ENCODE data around the gene PKN1.
"Not testable (repeated sequence)": the region's sequence is repeated elsewhere in the genome, so short reads cannot be mapped to it uniquely, and the experiment has no call there.

The PKN1 gene

GRCh38 chr19:14432791-14433553, at the start of gene PKN1:
Gene PKN1, plus strand, starts transcription at chr19:14433306. Its CDS starts 216 bp downstream, at chr19:14433522.
- DNase-seq, result peak; percentile 37

DNA sequence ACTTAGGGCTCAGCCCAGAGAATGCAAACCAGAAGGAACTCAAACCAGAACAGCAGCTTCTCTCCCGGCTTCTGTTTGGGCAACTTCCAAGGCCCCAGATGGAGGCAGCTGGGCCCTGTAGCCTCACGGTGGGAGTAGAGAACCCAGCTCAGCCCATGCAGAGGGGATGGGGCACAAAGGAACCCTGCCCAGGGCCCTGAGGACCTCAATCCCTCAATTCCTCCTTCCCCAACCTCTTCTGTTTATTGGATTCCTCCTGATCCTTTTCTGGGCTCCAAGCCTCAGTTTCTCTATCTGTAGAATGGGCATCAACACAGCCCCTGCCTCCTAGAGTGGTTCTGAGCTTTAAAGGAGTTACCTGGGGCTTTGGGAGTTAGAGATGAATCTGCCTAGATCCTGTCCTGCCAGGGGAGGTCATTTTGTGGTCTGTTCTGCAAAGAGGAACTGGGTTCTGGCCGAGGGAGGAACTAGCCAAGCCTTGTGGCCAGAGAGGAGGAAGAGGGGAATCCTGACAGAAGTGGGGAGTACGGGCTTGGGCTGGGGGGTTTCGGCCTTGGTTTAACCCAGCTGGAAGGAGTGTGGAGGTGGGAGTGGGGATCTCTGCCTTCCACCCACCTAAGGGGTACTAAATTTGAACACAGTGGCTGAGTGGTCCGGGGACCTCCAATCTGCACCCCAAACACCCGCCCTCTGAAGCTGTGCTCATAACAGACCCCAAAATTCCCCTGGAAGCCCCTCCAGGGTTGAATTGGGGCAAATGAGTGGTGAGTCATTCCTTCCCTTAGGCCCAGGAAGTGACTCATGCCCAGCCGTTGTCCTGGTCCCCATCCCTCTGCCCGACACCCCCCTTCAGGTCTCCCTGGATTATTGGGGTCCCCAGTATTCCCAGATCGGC, 49.2 kb upstream of the PKN1 start:
- peak; percentile 44 for DNase-seq

GRCh38 chr19:14385492-14385891, 47.6 kb upstream of the PKN1 start:
- DNase-seq, result no peak

- DNase-seq, result no peak
Measured at GRCh38 chr19:14390548-14390947, 42.6 kb upstream of the PKN1 start.

DNA sequence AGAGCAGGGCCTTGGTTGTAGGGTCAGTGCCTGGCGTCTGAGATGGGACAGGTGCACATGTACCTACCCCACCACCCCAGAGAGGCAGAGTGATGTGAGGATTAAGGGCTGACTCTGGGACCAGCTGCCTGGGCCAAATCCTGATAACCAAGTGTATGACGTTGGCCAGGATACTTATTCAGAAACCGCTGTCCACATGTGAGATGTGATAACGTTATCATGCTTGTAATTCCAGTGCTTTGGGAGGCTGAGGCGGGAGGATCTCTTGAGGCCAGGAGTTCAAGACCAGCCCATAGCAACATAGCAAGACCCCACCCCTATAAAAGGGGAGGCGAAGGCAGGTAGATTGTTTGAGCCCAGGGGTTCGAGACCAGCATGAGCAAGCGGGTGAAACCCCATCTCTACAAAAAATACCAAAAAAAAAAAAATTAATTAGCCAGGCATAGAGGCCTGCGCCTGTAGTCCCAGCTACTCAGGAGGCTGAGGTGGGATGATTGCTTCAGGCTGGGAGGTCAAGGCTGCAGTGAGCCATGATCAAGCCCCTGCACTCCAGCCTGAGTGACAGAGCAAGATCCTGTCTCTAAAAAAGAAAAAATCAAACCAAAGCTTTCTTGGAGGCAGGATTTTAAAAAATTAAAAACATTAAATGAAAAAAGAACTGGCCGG, 41.8 kb upstream of the PKN1 start:
- no peak for DNase-seq

DNA sequence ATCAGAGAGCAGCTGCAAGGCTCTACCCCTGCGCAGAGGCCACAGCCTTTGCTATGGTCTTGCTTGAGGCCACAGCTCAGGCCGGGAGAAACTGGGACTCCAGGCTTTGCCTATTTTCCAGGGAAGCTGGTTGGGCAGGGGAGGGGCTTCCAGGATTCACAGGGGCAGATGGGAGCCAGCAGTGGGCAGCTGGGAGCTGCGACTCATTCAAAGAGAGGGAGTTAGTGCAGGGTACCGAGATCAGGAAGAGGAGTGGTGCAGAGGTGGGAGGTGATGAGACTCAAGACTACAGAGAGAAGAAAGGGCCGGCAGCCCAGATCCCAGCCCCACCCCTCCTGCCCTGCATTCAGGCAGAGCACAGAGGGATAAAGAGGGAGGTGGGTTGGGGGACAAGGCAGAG, 39.8 kb upstream of the PKN1 start:
- no peak for DNase-seq

- DNase-seq, result no peak
Measured at GRCh38 chr19:14394167-14394566, 38.9 kb upstream of the PKN1 start.

- no peak for DNase-seq
Measured at GRCh38 chr19:14395262-14395661, 37.8 kb upstream of the PKN1 start.

DNA sequence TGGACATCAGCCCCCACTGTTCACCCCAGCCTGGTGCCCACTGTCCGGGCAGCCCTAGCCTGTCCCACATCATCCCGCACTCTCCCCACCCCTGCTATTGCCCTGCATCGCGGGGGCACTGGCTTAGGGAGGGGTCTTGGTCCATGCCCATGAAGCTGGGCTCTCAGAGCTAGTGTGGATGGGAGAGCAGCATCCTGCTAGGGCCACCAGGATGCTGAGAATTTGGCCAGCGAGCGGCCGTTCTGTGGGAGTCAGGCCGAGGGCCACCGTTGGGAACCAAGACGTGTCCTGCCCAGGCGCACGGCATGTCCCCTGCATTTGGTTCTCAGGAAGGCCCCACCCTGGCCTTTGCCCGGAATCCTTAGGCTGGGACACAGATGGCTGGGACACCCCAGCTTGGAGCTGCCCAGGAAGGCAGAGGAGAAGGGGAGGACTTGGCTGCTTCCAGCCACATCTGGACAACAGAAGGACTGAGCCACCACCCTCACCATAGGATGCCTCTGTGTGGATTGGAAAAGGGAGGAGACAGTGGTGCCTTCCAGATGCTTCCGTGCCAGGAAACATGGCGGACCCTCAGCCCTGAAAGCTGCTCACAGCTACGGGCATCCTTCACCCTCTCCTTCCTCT, 37.3 kb upstream of the PKN1 start:
- DNase-seq, result no peak

GRCh38 chr19:14396730-14397129, 36.4 kb upstream of the PKN1 start:
- not testable (repeated sequence) for DNase-seq

- DNase-seq, result not testable (repeated sequence)
Measured at GRCh38 chr19:14397168-14397567, 35.9 kb upstream of the PKN1 start.

DNA sequence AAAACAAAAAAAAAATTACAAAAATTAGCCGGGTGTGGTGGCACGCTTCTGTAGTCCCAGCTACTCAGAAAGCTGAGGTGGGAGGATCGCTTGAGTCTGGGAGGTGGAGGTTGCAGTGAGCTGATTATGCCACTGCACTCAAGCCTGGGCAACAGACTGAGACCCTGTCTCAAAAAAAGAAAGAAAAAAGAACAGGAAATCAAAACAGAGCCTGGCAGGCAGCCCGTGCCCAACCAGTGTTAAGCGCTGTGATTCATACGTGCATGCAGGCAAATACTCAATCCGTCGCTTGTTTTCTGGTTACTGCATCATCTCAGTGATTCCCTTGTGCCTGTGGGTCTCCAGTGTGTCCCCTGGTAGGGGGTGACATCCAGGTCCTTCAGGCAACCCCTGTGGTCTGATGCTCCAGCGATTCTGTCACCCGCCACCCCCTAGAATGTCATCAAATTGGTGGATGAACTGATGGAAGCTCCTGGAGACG, 32.1 kb upstream of the PKN1 start:
- DNase-seq, result no peak

DNA sequence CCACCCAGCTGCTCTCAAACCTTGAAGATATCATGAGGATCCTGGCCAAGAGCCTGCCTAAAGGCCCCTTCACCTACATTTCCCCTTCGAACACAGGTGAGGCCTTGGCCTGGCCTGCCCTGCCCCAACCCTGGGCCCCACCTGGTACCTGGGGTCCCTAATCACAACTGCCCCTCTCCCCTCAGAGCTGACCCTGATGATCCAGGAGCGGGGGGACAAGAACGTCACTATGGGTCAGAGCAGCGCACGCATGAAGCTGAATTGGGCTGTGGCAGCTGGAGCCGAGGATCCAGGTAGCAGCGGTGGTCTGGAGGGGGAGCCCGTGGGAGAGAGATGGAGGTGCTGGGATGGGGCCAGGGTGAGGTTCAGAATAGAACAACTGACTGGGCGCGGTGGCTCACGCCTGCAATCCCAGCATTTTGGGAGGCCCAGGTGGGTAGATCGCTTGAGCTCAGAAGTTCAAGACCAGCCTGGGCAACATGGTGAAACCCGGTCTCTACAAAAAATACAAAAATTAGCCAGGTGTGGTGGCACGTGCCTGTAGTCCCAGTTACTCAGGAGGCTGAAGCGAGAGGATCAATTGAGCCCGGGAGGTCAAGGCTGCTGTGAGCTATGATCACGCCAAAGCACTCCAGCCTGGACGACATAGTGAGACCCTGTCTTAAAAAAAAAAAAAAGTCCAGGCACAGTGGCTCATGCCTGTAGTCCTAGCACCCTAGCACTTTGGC, 31.5 kb upstream of the PKN1 start:
- no peak for DNase-seq

GRCh38 chr19:14402332-14403144, 30.6 kb upstream of the PKN1 start:
- DNase-seq, result peak; percentile 48

- not testable (repeated sequence) for DNase-seq
Measured at GRCh38 chr19:14403145-14403930, 29.8 kb upstream of the PKN1 start.

- no peak for DNase-seq
Measured at GRCh38 chr19:14404312-14404711, 28.8 kb upstream of the PKN1 start.

DNA sequence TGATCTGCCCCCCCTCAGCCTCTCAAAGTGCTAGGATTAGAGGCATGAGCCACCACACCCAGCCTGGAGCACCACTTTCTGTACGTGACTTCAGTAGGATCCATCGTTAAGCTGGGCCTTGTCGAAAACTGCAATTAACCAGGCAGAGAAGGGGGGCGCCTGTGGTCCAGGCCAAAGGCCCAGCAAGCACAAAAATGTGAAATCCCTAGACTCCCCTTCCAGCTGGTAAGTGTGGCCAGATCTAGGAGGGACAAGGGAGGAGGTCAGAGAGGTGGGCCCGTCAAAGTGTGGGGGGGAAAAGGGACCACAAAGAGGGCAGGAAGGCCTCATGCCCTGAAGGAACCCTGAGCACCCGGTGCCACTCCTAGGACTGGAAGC, 27.7 kb upstream of the PKN1 start:
- no peak for DNase-seq

- peak; percentile 80 for DNase-seq
Measured at GRCh38 chr19:14405758-14406644, 27.1 kb upstream of the PKN1 start.

All from fibroblast of upper back skin (primary cell).